Tibial nerve (tissue), 4 donors: ENCODE measurements around the gene ERC2. TPM values are rescaled to one million over a fixed set of nuclear protein-coding genes. Genes with fewer than 3 reads are reported as not detected.

ENCODE experiments used
- DNase-seq, 2 donors: peaks; one replicate each; pipeline ENCODE4 v3.0.0-alpha.2; 2019; ENCODE audit warnings: low spot score in 2 of 2
- H3K27ac ChIP-seq, 4 donors: fragments of 200-600 bp; sonication (generic) in 3 of 4; one replicate each; pipeline ENCODE4 v1.5.1; 2017 to 2019; ENCODE audit warnings: mild to moderate bottlenecking in 1 of 4
- H3K27me3 ChIP-seq, 2 donors: fragments of 200-600 bp; sonication (generic) in 1 of 2; one replicate each; pipeline versions ENCODE4 v1.5.1 to v1.6.0; 2017 to 2019
- H3K36me3 ChIP-seq, 3 donors: fragments of 200-600 bp; sonication (generic); one replicate each; pipeline ENCODE4 v1.5.1; 2018 to 2019
- H3K4me1 ChIP-seq, 4 donors: fragments of 200-600 bp; sonication (generic) in 3 of 4; one replicate each; pipeline ENCODE4 v1.5.1; 2017 to 2019
- H3K4me3 ChIP-seq, 4 donors: fragments of 200-600 bp; sonication (generic) in 3 of 4; one replicate each; pipeline ENCODE4 v1.5.1; 2017 to 2019; ENCODE audit warnings: mild to moderate bottlenecking in 1 of 4, moderate library complexity in 1 of 4
- H3K9me3 ChIP-seq, 4 donors: fragments of 200-600 bp; sonication (generic) in 3 of 4; one replicate each; pipeline ENCODE4 v1.5.1; 2017 to 2019
- CTCF ChIP-seq, 5 experiments: fragments of 200-600 bp in 3 of 5; fragments of 450-650 bp in 2 of 5; sonication (generic) in 3 of 5; IDR thresholded peaks; one replicate each; pipeline ENCODE4 v1.5.1; 2016 to 2019; ENCODE audit warnings: antibody characterized with exemption in 5 of 5, mild to moderate bottlenecking in 3 of 5, moderate library complexity in 2 of 5
- EP300 ChIP-seq, 2 donors: sonication (generic); formaldehyde crosslinking; IDR thresholded peaks; one replicate each; pipeline ENCODE4 v1.6.1; 2017; ENCODE audit warnings: antibody characterized with exemption in 2 of 2, mild to moderate bottlenecking in 1 of 2
- POLR2A ChIP-seq, 2 donors: fragments of 450-650 bp; IDR thresholded peaks; one replicate each; pipeline ENCODE4 v1.6.1; 2017; ENCODE audit warnings: antibody characterized with exemption in 2 of 2, mild to moderate bottlenecking in 2 of 2, moderate library complexity in 2 of 2
- WGBS, 2 donors: methylation state at CpG; one replicate each; pipeline ENCODE4 v1.1.5; 2018; 5-methylcytosine and 5-hydroxymethylcytosine counted together
- total RNA-seq, 4 donors: library from RNA; depleted of rRNA; stranded (reverse); fragments of >200 nt; gene quantifications; one replicate each; pipeline ENCODE4 v1.1.0, GENCODE V29; 2016

The ERC2 gene
- total RNA-seq, 4 donors from 2014 or later, result 0.84 to 0.98 (median 0.90) TPM; not detected in 1

DNA sequence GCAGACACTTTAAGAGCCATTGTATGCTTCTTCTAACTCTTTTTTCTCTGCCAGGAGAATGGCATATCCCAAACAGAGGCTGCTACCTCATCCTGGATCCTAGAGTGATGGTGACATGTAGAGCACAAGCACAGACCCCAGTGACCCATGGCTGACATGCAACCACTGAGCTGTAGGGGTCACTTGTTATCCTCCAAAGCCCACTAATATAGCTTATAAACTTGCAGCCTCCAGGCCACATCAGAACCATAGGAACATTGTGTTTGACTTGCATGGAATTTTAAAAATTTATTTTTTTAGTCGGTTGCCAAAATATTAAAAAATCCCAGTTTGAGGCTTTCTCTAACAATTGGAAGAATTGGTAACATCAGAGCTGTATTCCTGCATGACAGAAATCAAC, 698.2 kb downstream of the ERC2 start:
- Histone ChIP-seq H3K27ac (no peak overlapping the region), H3K9me3 (no peaks in the 10 kb centered on the region), H3K4me3 (no peak overlapping the region), H3K4me1 (no peaks in the 10 kb centered on the region), H3K27me3 (no peaks in the 10 kb centered on the region), H3K36me3 (no peaks in the 10 kb centered on the region)
- 26 to 38% methylated on average over 1 of the region's 1 CpG for WGBS, 2 donors
- no peak for DNase-seq
- no peak for TF ChIP-seq EP300 (IDR thresholded peaks at IDR 0.05)
- no peak for TF ChIP-seq CTCF (IDR thresholded peaks at IDR 0.05)

DNA sequence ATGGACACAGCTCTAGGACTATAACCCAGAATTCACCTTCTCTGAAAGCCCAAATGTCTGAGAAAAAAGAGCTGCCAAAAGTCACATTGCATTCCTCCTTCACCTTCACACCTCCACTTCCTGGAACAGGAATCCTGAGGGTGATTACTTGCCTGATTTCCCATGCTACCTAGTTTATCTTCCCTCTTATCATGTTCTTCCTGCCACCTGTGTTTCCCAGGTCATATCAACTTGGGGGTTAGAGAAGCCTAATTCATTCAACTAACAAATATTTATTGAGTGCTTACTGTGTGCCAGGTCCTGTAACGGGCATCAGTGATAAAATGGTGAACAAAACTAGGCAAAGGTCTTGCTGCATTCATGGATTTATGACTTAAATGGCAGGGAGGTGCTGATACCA, 701.5 kb downstream of the ERC2 start:
- no peak for DNase-seq
- 76 to 88% methylated on average over 1 of the region's 1 CpG for WGBS, 2 donors
- Histone ChIP-seq H3K27me3 (no peaks in the 10 kb centered on the region), H3K9me3 (no peaks in the 10 kb centered on the region), H3K4me3 (no peak overlapping the region), H3K4me1 (no peaks in the 10 kb centered on the region), H3K27ac (no peak overlapping the region), H3K36me3 (no peaks in the 10 kb centered on the region)
- TF ChIP-seq POLR2A (IDR thresholded peaks at IDR 0.05), result no peak
- TF ChIP-seq CTCF (IDR thresholded peaks at IDR 0.05), result no peak
- no peak for TF ChIP-seq EP300 (IDR thresholded peaks at IDR 0.05)

DNA sequence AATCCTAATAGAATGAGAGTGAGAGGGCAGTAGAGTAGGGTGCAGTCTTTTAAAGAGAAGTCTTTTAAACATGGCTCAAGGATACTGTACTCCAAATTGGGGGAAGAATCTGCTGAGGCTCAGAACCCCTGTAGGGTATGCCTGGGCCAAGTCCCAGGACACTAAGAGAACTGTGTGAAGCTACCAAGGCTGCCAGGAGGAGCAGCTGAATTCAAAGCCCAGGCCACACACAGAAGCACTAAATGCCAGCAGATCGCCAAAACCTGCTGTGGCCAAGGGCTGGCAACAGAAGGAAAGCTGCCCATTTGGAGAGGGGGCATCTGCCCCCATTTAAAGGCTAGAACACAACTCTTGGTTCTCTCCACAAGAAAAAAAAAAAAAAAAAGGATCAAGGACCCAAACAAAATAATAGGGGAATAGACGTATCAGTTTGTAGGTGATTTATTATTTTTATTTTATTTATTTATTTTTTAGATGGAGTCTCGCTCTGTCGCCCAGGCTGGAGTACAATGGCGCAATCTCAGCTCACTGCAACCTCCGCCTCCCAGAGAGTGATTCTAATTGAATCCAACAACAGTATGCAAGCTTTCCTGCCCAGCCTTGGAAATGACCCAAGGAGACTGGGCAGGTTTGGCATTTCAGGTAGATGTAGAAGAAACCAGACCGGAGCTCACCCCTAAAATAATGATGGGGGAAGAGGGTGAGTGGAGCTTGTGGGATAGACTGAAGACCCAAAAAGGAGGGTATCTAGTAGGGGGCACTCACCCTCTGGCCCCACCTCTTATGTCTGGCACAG, 702.2 kb downstream of the ERC2 start:
- 93 to 96% methylated on average over 7 of the region's 7 CpGs for WGBS, 2 donors
- DNase-seq, result no peak
- H3K4me1 ChIP-seq, result no peaks in the 10 kb centered on the region
- no peaks in the 10 kb centered on the region for H3K36me3 ChIP-seq
- H3K9me3 ChIP-seq, result no peaks in the 10 kb centered on the region
- no peak for TF ChIP-seq POLR2A (IDR thresholded peaks at IDR 0.05)
- no peak for TF ChIP-seq EP300 (IDR thresholded peaks at IDR 0.05)
- no peaks in the 10 kb centered on the region for H3K27me3 ChIP-seq
- no peak overlapping the region for H3K4me3 ChIP-seq
- H3K27ac ChIP-seq, result no peak overlapping the region

GRCh38 chr3:55765398-55765797, 702.9 kb downstream of the ERC2 start:
- TF ChIP-seq EP300 (IDR thresholded peaks at IDR 0.05) (no peak), POLR2A (IDR thresholded peaks at IDR 0.05) (no peak), CTCF (IDR thresholded peaks at IDR 0.05) (no peak)
- no peaks in the 10 kb centered on the region for H3K4me1 ChIP-seq
- no peak for DNase-seq
- no peak overlapping the region for H3K27ac ChIP-seq
- no peaks in the 10 kb centered on the region for H3K27me3 ChIP-seq
- 69 to 71% methylated on average over 7 of the region's 7 CpGs for WGBS, 2 donors
- no peaks in the 10 kb centered on the region for H3K36me3 ChIP-seq
- no peaks in the 10 kb centered on the region for H3K9me3 ChIP-seq
- no peak overlapping the region for H3K4me3 ChIP-seq

GRCh38 chr3:55756976-55757375, 711.3 kb downstream of the ERC2 start:
- 82 to 84% methylated on average over 2 of the region's 2 CpGs for WGBS, 2 donors

More at GRCh38 chr3:55756976-55757375, 711.3 kb downstream of the ERC2 start:
- Histone ChIP-seq H3K27me3 (no peaks in the 10 kb centered on the region), H3K9me3 (no peaks in the 10 kb centered on the region), H3K27ac (no peak overlapping the region), H3K36me3 (no peaks in the 10 kb centered on the region), H3K4me3 (no peak overlapping the region), H3K4me1 (no peaks in the 10 kb centered on the region)
- TF ChIP-seq POLR2A (IDR thresholded peaks at IDR 0.05) (no peak), CTCF (IDR thresholded peaks at IDR 0.05) (no peak), EP300 (IDR thresholded peaks at IDR 0.05) (no peak)
- DNase-seq, result no peak
